Adrenal gland (tissue), 12 donors: ENCODE data around the gene CREG1. TPM values are rescaled to one million over a fixed set of nuclear protein-coding genes. Genes with fewer than 3 reads are reported as not detected.

ENCODE experiments used
- DNase-seq, 7 donors: peaks; one replicate each; pipeline ENCODE4 v3.0.0-alpha.2; 2019 to 2020
- H3K27ac ChIP-seq, 5 donors: fragments of 200-600 bp; sonication (generic) in 4 of 5; 1 replicate in 3 of 5; 2 replicates in 2 of 5; pipeline versions ENCODE4 v1.5.1 to v1.8.0; 2016 to 2020; ENCODE audit warnings: mild to moderate bottlenecking in 1 of 5
- H3K27me3 ChIP-seq: fragments of 200-600 bp; 2 replicates; pipeline ENCODE4 v1.8.0; 2021
- H3K36me3 ChIP-seq, 2 donors: fragments of 200-600 bp; replicated peaks in 1 of 2; 1 replicate in 1 of 2; 2 replicates in 1 of 2; pipeline versions ENCODE4 v1.5.1 to v1.8.0; 2018 to 2022
- H3K4me1 ChIP-seq, 2 donors: fragments of 200-600 bp; replicated peaks in 1 of 2; 1 replicate in 1 of 2; 2 replicates in 1 of 2; pipeline versions ENCODE4 v1.5.1 to v1.8.0; 2018 to 2021
- H3K4me3 ChIP-seq, 4 donors: fragments of 200-600 bp; sonication (generic) in 3 of 4; one replicate each; pipeline ENCODE4 v1.5.1; 2016 to 2018
- H3K9me3 ChIP-seq, 3 donors: fragments of 200-600 bp; sonication (generic) in 1 of 3; replicated peaks in 1 of 3; 1 replicate in 2 of 3; 2 replicates in 1 of 3; pipeline versions ENCODE4 v1.5.1 to v1.8.0; 2016 to 2021
- POLR2A ChIP-seq, 2 donors: fragments of 450-650 bp; IDR thresholded peaks; one replicate each; pipeline ENCODE4 v1.6.1; 2017; ENCODE audit warnings: antibody characterized with exemption in 2 of 2, mild to moderate bottlenecking in 2 of 2, moderate library complexity in 1 of 2
- WGBS, 4 donors: extraction: QIAGEN DNeasy Blood & Tissue Kit in 2 of 4; methylation state at CpG; one replicate each; pipeline versions ENCODE4 v1.1.5 to v1.1.7; 2013 to 2017; 5-methylcytosine and 5-hydroxymethylcytosine counted together
- intact Hi-C, 2 donors: fragments of 100-400 bp; cut with DNase I; formaldehyde crosslinking; loops; one replicate each; pipeline versions ENCODE4 v1.14.1 to v1.15.0; 2022 to 2023
- polyA plus RNA-seq, 3 donors: library from polyadenylated mRNA; stranded (reverse); fragments of 200-250 nt in 2 of 3; fragments of 350-450 nt in 1 of 3; fragmentation: Illumina TruSeq in 1 of 3; extraction: RNeasy Lipid Tissue Mini Kit (QIAGEN cat#74804) in 1 of 3; gene quantifications; one replicate each; pipeline ENCODE4 v1.2.3, GENCODE V29; 2013 to 2014
- total RNA-seq, 9 donors: library from RNA; depleted of rRNA in 4 of 9; stranded (reverse); fragments of >200 nt in 4 of 9; fragments of 120-200 nt in 1 of 9; fragmentation: NEBNext Ultra II Directional in 1 of 9; extraction: Animal tissue kit (Norgen Biotek cat#: 25700) in 1 of 9; gene quantifications; one replicate each; pipeline versions ENCODE4 v1.1.0 to v1.2.4, GENCODE V29; 2013 to 2023
- TF ChIP-seq, protein P1 (sequence below), 6 experiments: fragments of 450-650 bp in 4 of 6; fragments of 200-600 bp in 2 of 6; sonication (generic) in 1 of 6; IDR thresholded peaks; 1 replicate in 5 of 6; 2 replicates in 1 of 6; pipeline versions ENCODE4 v1.5.1 to v1.8.0; 2016 to 2021; ENCODE audit warnings: antibody characterized with exemption in 6 of 6, mild to moderate bottlenecking in 2 of 6, moderate library complexity in 1 of 6
- donor health status: healthy with polysubstance abuse.
- donor health status: Bipolar disorder and iron deficiency.
- donor health status: DM: yes; HTN: yes; CAD: no.
- donor health status: DM: no; HTN: no; CAD: no.
- donor health status: DM: no; HTN: no; CAD: no.
- donor health status: DM: yes; HTN: yes; CAD: no.

Gene CREG1
- total and polyA plus RNA-seq, 12 donors: 69.8 to 605 (median 227) TPM

DNA sequence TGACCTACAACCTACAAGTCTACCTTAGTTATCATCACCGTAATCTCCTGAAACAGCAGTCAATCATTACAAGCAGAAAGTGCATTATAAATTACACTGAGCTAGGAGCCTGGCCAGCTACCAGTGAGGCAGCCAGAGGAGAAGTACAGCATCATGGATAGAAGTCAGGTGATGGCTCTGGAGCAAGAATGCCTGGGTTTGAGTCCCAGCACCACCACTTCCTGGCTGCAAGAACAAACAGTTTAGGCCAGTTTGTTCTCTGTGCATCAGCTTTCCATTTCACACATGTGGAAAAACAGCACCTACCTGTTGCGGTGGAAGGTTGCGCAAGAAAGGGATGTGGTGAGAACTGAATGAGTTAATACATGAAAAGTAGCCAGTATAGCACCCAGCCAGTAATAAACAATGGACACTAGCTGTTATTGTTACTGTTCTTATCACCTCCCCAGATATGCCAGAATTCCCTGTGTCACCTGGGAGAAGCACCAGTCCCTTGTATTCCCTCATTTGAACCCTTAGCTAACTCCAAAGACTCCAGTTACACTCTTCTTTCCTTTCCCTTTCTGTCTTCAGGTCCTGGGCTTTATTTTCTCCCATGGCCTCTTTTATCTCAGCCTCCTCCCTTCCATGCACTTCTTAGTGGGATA lies 9.0 kb downstream of the CREG1 start:
- no peak for DNase-seq
- Histone ChIP-seq H3K4me3 (no peak overlapping the region), H3K9me3 (no peaks in the 10 kb centered on the region), H3K36me3 (peaks cover 0 to 29% of the 10 kb centered on the region in 2 donors), H3K27me3 (no peaks in the 10 kb centered on the region), H3K27ac (peak overlapping the region in 1 of 5 donors; percentile 29), H3K4me1 (peaks cover 14 to 19% of the 10 kb centered on the region in 2 donors)
- TF ChIP-seq POLR2A (IDR thresholded peaks at IDR 0.05): no peak
- TF ChIP-seq, protein P1, sequence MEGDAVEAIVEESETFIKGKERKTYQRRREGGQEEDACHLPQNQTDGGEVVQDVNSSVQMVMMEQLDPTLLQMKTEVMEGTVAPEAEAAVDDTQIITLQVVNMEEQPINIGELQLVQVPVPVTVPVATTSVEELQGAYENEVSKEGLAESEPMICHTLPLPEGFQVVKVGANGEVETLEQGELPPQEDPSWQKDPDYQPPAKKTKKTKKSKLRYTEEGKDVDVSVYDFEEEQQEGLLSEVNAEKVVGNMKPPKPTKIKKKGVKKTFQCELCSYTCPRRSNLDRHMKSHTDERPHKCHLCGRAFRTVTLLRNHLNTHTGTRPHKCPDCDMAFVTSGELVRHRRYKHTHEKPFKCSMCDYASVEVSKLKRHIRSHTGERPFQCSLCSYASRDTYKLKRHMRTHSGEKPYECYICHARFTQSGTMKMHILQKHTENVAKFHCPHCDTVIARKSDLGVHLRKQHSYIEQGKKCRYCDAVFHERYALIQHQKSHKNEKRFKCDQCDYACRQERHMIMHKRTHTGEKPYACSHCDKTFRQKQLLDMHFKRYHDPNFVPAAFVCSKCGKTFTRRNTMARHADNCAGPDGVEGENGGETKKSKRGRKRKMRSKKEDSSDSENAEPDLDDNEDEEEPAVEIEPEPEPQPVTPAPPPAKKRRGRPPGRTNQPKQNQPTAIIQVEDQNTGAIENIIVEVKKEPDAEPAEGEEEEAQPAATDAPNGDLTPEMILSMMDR (IDR thresholded peaks at IDR 0.05): no peak
- WGBS, 4 donors: 76 to 91% (median 85%) methylated on average over 3 of the region's 3 CpGs
- intact Hi-C loops: loop anchor here in 1 of 2 donors (10.0 kb wide), 1 partner anchor 270 kb away; no protein-coding TSS in a partner anchor

DNA sequence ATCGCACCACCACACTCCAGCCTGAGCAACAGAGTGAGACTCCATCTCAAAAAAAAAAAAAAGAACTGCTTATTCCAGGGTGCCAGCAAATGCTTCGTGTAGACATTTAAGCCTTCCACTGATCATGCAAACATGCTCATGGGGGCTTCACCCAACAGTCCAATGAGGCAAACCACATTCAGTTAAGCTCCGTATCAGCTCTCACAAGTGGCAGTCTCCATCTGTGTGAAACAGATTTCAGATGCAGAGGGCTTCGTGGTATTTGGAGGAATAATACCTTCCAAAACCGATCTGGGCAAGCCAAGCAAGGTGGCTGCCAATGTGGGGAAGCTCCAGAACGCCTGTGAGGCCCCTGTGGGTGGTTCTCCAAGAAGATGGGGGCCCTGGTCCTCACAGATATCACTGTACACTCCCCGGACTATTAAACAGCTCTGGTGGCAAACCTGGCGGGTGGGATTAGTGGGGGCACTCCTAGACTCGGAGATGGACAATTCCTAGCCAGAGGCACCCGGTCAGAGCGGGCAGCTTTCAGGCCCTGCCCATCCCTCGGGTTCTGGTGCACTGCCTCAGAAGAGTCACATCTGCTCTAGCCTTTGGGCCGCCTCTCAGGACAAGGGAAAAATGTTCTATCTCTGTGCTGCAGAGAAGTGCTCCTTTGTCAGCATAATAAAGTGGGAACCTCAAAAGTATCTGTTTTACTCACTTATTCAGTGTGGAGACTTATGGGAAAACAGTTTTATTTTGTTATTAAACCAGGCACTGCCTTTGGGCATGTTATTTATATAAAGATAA lies 10.2 kb downstream of the CREG1 start:
- TF ChIP-seq POLR2A (IDR thresholded peaks at IDR 0.05): no peak
- TF ChIP-seq, protein P1 (IDR thresholded peaks at IDR 0.05): no peak
- DNase-seq: peak in 1 of 7 donors; percentile 43
- H3K36me3 ChIP-seq: peaks cover 0 to 29% of the 10 kb centered on the region in 2 donors
- peaks cover 6 to 8% of the 10 kb centered on the region in 2 donors for H3K4me1 ChIP-seq
- H3K27me3 ChIP-seq: no peaks in the 10 kb centered on the region
- H3K4me3 ChIP-seq: no peak overlapping the region
- 85 to 90% (median 88%) methylated on average over 11 to 13 of the region's 13 CpGs for WGBS, 4 donors
- intact Hi-C loops: loop anchor here in 1 of 2 donors (10.0 kb wide), 1 partner anchor 269 kb away; no protein-coding TSS in a partner anchor
- peak overlapping the region in 1 of 5 donors; percentile 29 for H3K27ac ChIP-seq
- H3K9me3 ChIP-seq: no peaks in the 10 kb centered on the region

DNA sequence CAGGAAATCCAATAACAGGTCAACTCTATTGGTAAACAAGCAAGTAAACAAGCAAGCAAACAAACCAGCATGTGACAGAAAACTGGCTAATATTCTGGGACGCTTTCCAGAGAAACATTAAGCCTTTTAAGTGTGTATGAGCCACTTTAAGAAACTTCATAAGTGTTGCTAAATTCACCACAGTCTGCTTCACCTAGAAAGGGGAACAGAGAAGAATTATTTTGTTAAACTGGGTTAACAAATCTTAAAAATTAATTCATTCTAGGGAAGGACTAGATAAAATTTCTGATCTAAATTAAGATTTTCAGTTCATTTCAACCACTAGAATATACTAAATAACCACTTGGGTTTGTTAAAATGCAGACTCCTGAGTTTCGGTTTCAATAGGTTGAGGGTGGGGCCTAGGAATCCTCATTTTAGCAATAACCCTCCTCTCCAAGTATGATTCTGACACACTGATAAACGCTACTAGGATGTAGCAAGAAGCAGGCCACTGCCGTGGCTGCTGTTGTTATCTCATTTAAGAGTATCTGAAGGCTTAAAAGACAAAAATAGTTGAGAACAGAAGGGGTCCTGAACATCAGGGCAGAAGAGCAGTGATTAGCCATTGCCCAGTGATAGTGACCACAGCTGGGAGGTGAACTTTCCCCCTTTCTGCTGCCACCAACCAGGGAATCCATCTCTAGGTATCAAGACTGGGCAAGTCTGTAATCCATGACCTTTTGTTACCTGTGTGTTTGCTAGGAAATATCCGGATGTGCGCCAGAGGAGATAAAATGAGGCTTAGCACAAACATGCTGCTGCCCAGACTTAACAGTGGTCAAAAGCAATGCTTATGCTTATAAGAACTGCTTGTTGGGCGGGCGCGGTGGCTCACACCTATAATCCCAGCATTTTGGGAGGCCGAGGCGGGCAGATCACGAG lies 11.2 kb downstream of the CREG1 start:
- H3K27ac ChIP-seq: peak overlapping the region in 1 of 5 donors; percentile 18
- H3K9me3 ChIP-seq: no peaks in the 10 kb centered on the region
- no peaks in the 10 kb centered on the region for H3K27me3 ChIP-seq
- no peak overlapping the region for H3K4me3 ChIP-seq
- TF ChIP-seq, protein P1 (IDR thresholded peaks at IDR 0.05): no peak
- TF ChIP-seq POLR2A (IDR thresholded peaks at IDR 0.05): no peak
- peaks cover 0 to 27% of the 10 kb centered on the region in 2 donors for H3K36me3 ChIP-seq
- intact Hi-C loops: loop anchor here in 1 of 2 donors (10.0 kb wide), 1 partner anchor 268 kb away; no protein-coding TSS in a partner anchor
- DNase-seq: peak in 1 of 7 donors; percentile 46
- H3K4me1 ChIP-seq: no peaks in the 10 kb centered on the region
- WGBS, 4 donors: 78 to 90% (median 81%) methylated on average over 12 of the region's 12 CpGs
